Measurements from ENCODE around the gene EHF.
"Not testable (repeated sequence)": the region's sequence is repeated elsewhere in the genome, so short reads cannot be mapped to it uniquely, and the experiment has no call there.

Gene EHF

GRCh38 chr11:34674038-34674437 is 53.1 kb downstream of the EHF start:
- Histone ChIP-seq H3K27me3 (replicated peaks; ENCODE audit: control insufficient read depth, insufficient read depth, low read length) (no peaks in the 10 kb centered on the region), H3K4me1 (ENCODE audit: control insufficient read depth, insufficient read depth, low read length) (no peaks in the 10 kb centered on the region), H3K9me3 (ENCODE audit: control insufficient read depth, low read length) (no peaks in the 10 kb centered on the region), H3K4me3 (ENCODE audit: low read length) (no peak overlapping the region), H3K9ac (ENCODE audit: low read length) (no peak overlapping the region), H3K36me3 (ENCODE audit: control insufficient read depth, insufficient read depth, low read length, severe bottlenecking) (no peaks in the 10 kb centered on the region)
- DNase-seq (ENCODE audit: low read depth): no peak

- DNase-seq (ENCODE audit: low read depth): no peak
- peaks cover 7% of the 10 kb centered on the region for H3K4me1 ChIP-seq (ENCODE audit: control insufficient read depth, insufficient read depth, low read length)
- no peak overlapping the region for H3K9ac ChIP-seq (ENCODE audit: low read length)
- H3K4me3 ChIP-seq (ENCODE audit: low read length): no peak overlapping the region
- H3K36me3 ChIP-seq (ENCODE audit: control insufficient read depth, insufficient read depth, low read length, severe bottlenecking): no peaks in the 10 kb centered on the region
- no peaks in the 10 kb centered on the region for H3K9me3 ChIP-seq (ENCODE audit: control insufficient read depth, low read length)
- no peaks in the 10 kb centered on the region for H3K27me3 ChIP-seq (replicated peaks; ENCODE audit: control insufficient read depth, insufficient read depth, low read length)
Observed at GRCh38 chr11:34676227-34676626, 55.3 kb downstream of the EHF start.

GRCh38 chr11:34679681-34680080 is 58.8 kb downstream of the EHF start:
- H3K27me3 ChIP-seq (replicated peaks; ENCODE audit: control insufficient read depth, insufficient read depth, low read length): no peaks in the 10 kb centered on the region
- H3K9ac ChIP-seq (ENCODE audit: low read length): no peak overlapping the region
- peaks cover 7% of the 10 kb centered on the region for H3K4me1 ChIP-seq (ENCODE audit: control insufficient read depth, insufficient read depth, low read length)
- no peak overlapping the region for H3K4me3 ChIP-seq (ENCODE audit: low read length)
- DNase-seq (ENCODE audit: low read depth): no peak
- H3K9me3 ChIP-seq (ENCODE audit: control insufficient read depth, low read length): no peaks in the 10 kb centered on the region
- no peaks in the 10 kb centered on the region for H3K36me3 ChIP-seq (ENCODE audit: control insufficient read depth, insufficient read depth, low read length, severe bottlenecking)

- peaks cover 11% of the 10 kb centered on the region for H3K4me1 ChIP-seq (ENCODE audit: control insufficient read depth, insufficient read depth, low read length)
- H3K27me3 ChIP-seq (replicated peaks; ENCODE audit: control insufficient read depth, insufficient read depth, low read length): no peaks in the 10 kb centered on the region
- no peaks in the 10 kb centered on the region for H3K36me3 ChIP-seq (ENCODE audit: control insufficient read depth, insufficient read depth, low read length, severe bottlenecking)
- H3K9ac ChIP-seq (ENCODE audit: low read length): no peak overlapping the region
- no peak for DNase-seq (ENCODE audit: low read depth)
- H3K9me3 ChIP-seq (ENCODE audit: control insufficient read depth, low read length): no peaks in the 10 kb centered on the region
- no peak overlapping the region for H3K4me3 ChIP-seq (ENCODE audit: low read length)
Observed at GRCh38 chr11:34680206-34680605, 59.3 kb downstream of the EHF start.

- Histone ChIP-seq H3K9ac (ENCODE audit: low read length) (no peak overlapping the region), H3K9me3 (ENCODE audit: control insufficient read depth, low read length) (no peaks in the 10 kb centered on the region), H3K4me1 (ENCODE audit: control insufficient read depth, insufficient read depth, low read length) (peaks cover 16% of the 10 kb centered on the region), H3K36me3 (ENCODE audit: control insufficient read depth, insufficient read depth, low read length, severe bottlenecking) (no peaks in the 10 kb centered on the region), H3K27me3 (replicated peaks; ENCODE audit: control insufficient read depth, insufficient read depth, low read length) (no peaks in the 10 kb centered on the region), H3K4me3 (ENCODE audit: low read length) (no peak overlapping the region)
- peak; percentile 55 for DNase-seq (ENCODE audit: low read depth)
Observed at GRCh38 chr11:34680918-34681586, 60.2 kb downstream of the EHF start.

- no peak overlapping the region for H3K9ac ChIP-seq (ENCODE audit: low read length)
- no peak for DNase-seq (ENCODE audit: low read depth)
- no peaks in the 10 kb centered on the region for H3K27me3 ChIP-seq (replicated peaks; ENCODE audit: control insufficient read depth, insufficient read depth, low read length)
- peaks cover 16% of the 10 kb centered on the region for H3K4me1 ChIP-seq (ENCODE audit: control insufficient read depth, insufficient read depth, low read length)
- H3K9me3 ChIP-seq (ENCODE audit: control insufficient read depth, low read length): no peaks in the 10 kb centered on the region
- no peaks in the 10 kb centered on the region for H3K36me3 ChIP-seq (ENCODE audit: control insufficient read depth, insufficient read depth, low read length, severe bottlenecking)
- no peak overlapping the region for H3K4me3 ChIP-seq (ENCODE audit: low read length)
Observed at GRCh38 chr11:34682825-34683224, 61.9 kb downstream of the EHF start.

GRCh38 chr11:34683396-34683795 is 62.5 kb downstream of the EHF start:
- no peak overlapping the region for H3K4me3 ChIP-seq (ENCODE audit: low read length)
- DNase-seq (ENCODE audit: low read depth): no peak
- H3K9ac ChIP-seq (ENCODE audit: low read length): no peak overlapping the region
- no peaks in the 10 kb centered on the region for H3K9me3 ChIP-seq (ENCODE audit: control insufficient read depth, low read length)
- H3K4me1 ChIP-seq (ENCODE audit: control insufficient read depth, insufficient read depth, low read length): peaks cover 16% of the 10 kb centered on the region
- H3K36me3 ChIP-seq (ENCODE audit: control insufficient read depth, insufficient read depth, low read length, severe bottlenecking): no peaks in the 10 kb centered on the region
- no peaks in the 10 kb centered on the region for H3K27me3 ChIP-seq (replicated peaks; ENCODE audit: control insufficient read depth, insufficient read depth, low read length)

GRCh38 chr11:34685864-34686263 is 65.0 kb downstream of the EHF start:
- Histone ChIP-seq H3K36me3 (ENCODE audit: control insufficient read depth, insufficient read depth, low read length, severe bottlenecking) (no peaks in the 10 kb centered on the region), H3K4me1 (ENCODE audit: control insufficient read depth, insufficient read depth, low read length) (peaks cover 10% of the 10 kb centered on the region), H3K9me3 (ENCODE audit: control insufficient read depth, low read length) (no peaks in the 10 kb centered on the region), H3K4me3 (ENCODE audit: low read length) (no peak overlapping the region), H3K9ac (ENCODE audit: low read length) (no peak overlapping the region), H3K27me3 (replicated peaks; ENCODE audit: control insufficient read depth, insufficient read depth, low read length) (no peaks in the 10 kb centered on the region)
- DNase-seq (ENCODE audit: low read depth): no peak

GRCh38 chr11:34692299-34692698 is 71.4 kb downstream of the EHF start:
- H3K9me3 ChIP-seq (ENCODE audit: control insufficient read depth, low read length): peaks cover 17% of the 10 kb centered on the region
- not testable (repeated sequence) for H3K4me1 ChIP-seq (ENCODE audit: control insufficient read depth, insufficient read depth, low read length); H3K36me3 ChIP-seq (ENCODE audit: control insufficient read depth, insufficient read depth, low read length, severe bottlenecking); H3K9ac ChIP-seq (ENCODE audit: low read length); DNase-seq (ENCODE audit: low read depth); H3K4me3 ChIP-seq (ENCODE audit: low read length); H3K27me3 ChIP-seq (replicated peaks; ENCODE audit: control insufficient read depth, insufficient read depth, low read length)

GRCh38 chr11:34696862-34697261 is 76.0 kb downstream of the EHF start:
- Histone ChIP-seq H3K9ac (ENCODE audit: low read length) (no peak overlapping the region), H3K4me1 (ENCODE audit: control insufficient read depth, insufficient read depth, low read length) (no peaks in the 10 kb centered on the region), H3K36me3 (ENCODE audit: control insufficient read depth, insufficient read depth, low read length, severe bottlenecking) (no peaks in the 10 kb centered on the region), H3K4me3 (ENCODE audit: low read length) (no peak overlapping the region), H3K27me3 (replicated peaks; ENCODE audit: control insufficient read depth, insufficient read depth, low read length) (no peaks in the 10 kb centered on the region), H3K9me3 (ENCODE audit: control insufficient read depth, low read length) (peaks cover 17% of the 10 kb centered on the region)
- no peak for DNase-seq (ENCODE audit: low read depth)

GRCh38 chr11:34706709-34707461 is 86.0 kb downstream of the EHF start:
- H3K27me3 ChIP-seq (replicated peaks; ENCODE audit: control insufficient read depth, insufficient read depth, low read length): no peaks in the 10 kb centered on the region
- H3K9me3 ChIP-seq (ENCODE audit: control insufficient read depth, low read length): peaks cover 57% of the 10 kb centered on the region
- DNase-seq (ENCODE audit: low read depth): no peak
- H3K4me1 ChIP-seq (ENCODE audit: control insufficient read depth, insufficient read depth, low read length): peaks cover 6% of the 10 kb centered on the region
- H3K4me3 ChIP-seq (ENCODE audit: low read length): no peak overlapping the region
- H3K9ac ChIP-seq (ENCODE audit: low read length): no peak overlapping the region
- H3K36me3 ChIP-seq (ENCODE audit: control insufficient read depth, insufficient read depth, low read length, severe bottlenecking): no peaks in the 10 kb centered on the region
